ENCODE data around the gene AQP1. TPM values are rescaled to one million over a fixed set of nuclear protein-coding genes. Genes with fewer than 3 reads are reported as not detected.

Gene AQP1
- total RNA-seq, 1 experiment from 2014 or later, result 8.2 TPM

DNA sequence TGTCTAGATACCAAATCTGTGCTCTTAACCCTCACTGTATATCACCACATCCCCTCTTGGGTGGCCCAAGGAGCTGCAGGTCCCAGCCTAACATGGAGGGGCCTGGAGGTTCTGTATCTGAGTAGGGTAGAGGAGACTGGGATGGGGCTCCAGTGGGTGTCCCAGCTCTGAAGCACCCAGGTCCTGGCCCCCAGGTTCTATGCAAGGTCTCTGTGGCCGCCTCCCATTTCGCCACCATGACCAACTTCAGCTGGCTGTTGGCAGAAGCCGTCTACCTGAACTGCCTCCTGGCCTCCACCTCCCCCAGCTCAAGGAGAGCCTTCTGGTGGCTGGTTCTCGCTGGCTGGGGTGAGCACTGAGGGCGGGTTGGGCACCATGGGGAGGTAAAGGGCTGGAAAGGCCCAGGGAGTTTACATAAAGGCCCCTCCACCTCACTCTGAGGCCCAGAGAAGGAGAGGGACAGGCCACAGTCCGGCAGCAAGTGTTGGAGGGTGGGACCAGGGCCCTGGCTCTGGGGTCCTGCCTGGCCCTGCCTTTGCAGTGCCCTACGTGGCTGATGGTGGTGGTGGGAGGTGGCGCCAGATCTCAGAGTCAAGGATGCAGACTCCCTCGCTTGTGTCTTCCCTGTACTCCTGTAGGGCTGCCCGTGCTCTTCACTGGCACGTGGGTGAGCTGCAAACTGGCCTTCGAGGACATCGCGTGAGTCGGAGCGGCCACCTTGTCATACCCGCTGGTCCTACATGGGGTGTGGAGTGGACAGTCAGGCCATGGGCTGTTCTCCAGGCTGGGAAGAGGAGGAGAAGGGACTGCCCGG is 62.3 kb downstream of the AQP1 start:
- no peak for DNase-seq (ENCODE audit: low spot score)

DNA sequence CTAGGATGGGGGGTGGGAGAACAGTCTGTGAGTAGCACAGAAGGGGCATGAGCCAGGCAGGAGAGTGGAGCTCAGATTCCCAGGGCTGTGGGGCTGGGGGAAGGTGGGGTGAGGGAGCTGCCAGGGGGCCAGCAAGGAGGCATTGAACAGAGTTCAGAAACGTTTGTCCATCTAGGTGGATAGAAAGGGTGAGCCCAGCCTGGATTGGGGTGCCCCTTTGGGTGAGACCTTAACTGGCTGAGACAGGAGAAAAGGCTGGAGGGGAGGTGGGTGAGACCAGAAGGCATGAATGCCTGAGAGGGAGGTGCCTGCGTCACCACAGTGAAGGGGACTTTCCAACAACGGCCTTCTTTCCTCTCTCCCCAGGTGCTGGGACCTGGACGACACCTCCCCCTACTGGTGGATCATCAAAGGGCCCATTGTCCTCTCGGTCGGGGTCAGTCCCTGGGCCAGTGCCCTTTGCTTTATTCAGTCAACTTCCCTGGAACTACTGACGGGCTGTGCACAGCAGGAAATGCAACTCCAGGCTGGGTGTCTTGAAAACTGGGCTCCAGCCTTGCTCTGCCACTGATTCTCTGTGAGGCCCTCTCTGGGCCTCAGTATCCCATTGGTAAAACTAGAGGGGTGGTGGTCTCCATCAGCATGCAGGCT is 63.1 kb downstream of the AQP1 start:
- DNase-seq (ENCODE audit: low spot score), result peak; percentile 94

Other genes starting within 250 kb of the AQP1 start
- gene CRHR2, start 229.4 kb upstream of the AQP1 start, total RNA-seq (2014; rRNA removed; shearing (Covaris generic)), result not detected in 2 replicates
- not detected in 2 replicates for gene INMT, start 159.7 kb upstream of the AQP1 start, total RNA-seq (2014; rRNA removed; shearing (Covaris generic))
- gene MINDY4, start 140.4 kb upstream of the AQP1 start, total RNA-seq (2014; rRNA removed; shearing (Covaris generic)), result 3.5 TPM in 2 replicates
- gene GHRHR, start 52.1 kb downstream of the AQP1 start, total RNA-seq (2014; rRNA removed; shearing (Covaris generic)), result not detected in 2 replicates
- gene ADCYAP1R1, start 140.5 kb downstream of the AQP1 start, total RNA-seq (2014; rRNA removed; shearing (Covaris generic)), result not detected in 2 replicates